ENCODE data around the gene AQP10. TPM values are rescaled to one million over a fixed set of nuclear protein-coding genes. Genes with fewer than 3 reads are reported as not detected.

AQP10 gene
- total and polyA plus RNA-seq, 9 of the 15 experiments (the other 6 are each of a cell fraction or from before 2014, with no cell fraction given): 0.37 to 9.7 (median 1.9) TPM

DNA sequence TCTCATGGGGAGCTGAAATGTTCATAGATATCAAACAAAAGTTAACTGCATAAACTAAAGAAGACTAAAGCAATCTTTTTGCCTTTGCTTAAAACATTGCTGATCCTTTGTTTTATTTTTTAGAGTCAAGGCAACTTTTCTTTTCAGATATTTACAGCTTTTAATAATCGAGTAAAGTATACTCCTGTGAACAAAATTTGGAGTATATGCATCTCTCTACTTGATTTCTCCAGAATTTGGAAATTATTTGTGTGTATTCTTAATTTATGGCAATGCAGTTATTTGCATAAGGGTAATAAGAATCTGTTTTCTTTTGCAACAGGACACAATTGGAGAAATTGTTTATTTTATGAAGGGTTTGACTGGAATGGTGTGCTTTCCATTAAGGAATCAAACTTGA lies 4.2 kb upstream of the AQP10 start:
- FAIRE-seq (no peak), ATAC-seq (no peak), DNase-seq (ENCODE audit: extremely low read depth in 1 of 4, low spot score in 3 of 4) (no peak)
- Histone ChIP-seq H3K4me2 (ENCODE audit: insufficient read depth, low read length) (no peak overlapping the region), H2AFZ (ENCODE audit: low read depth, low read length) (no peak overlapping the region), H3K27ac (ENCODE audit: extremely low read depth, low read depth, low read length) (no peak overlapping the region), H3K4me1 (replicated peaks in 1 of 2; ENCODE audit: control insufficient read depth in 2 of 2, insufficient read depth in 2 of 2, low read length in 2 of 2) (peaks cover 21 to 22% of the 10 kb centered on the region in 2 experiments; a peak in 4 of 5 replicates), H3K9me1 (ENCODE audit: control insufficient read depth, insufficient read depth, low read length) (no peaks in the 10 kb centered on the region), H3K27me3 (ENCODE audit: control insufficient read depth in 2 of 2, insufficient read depth in 2 of 2, low read length in 2 of 2) (no peaks in the 10 kb centered on the region), H3K9ac (ENCODE audit: insufficient read depth in 1 of 2, low read depth in 2 of 2, low read length in 2 of 2) (no peak overlapping the region), H3K9me3 (replicated peaks; ENCODE audit: control insufficient read depth, insufficient read depth, low read depth, low read length) (peaks cover 3% of the 10 kb centered on the region; the same call in 1 of the 2 replicates), H3K36me3 (ENCODE audit: control insufficient read depth, insufficient read depth, low read length) (no peaks in the 10 kb centered on the region), H3K79me2 (ENCODE audit: control insufficient read depth, insufficient read depth, low read length) (no peaks in the 10 kb centered on the region; the same call in 2 of the 3 replicates), H3K4me3 (no peak overlapping the region), H4K20me1 (replicated peaks; ENCODE audit: control insufficient read depth, insufficient read depth, low read length) (no peaks in the 10 kb centered on the region)
- TF ChIP-seq TEAD4 (IDR thresholded peaks at IDR 0.05; ENCODE audit: low read length) (0 out of 2 replicates have a peak, but pooled peaks have one; percentile 27), TEAD4 (CRISPR knock-in tag; IDR thresholded peaks at IDR 0.05; ENCODE audit: borderline replicate concordance) (no peak), ZNF75A (CRISPR knock-in tag; IDR thresholded peaks at IDR 0.05) (no peak), TRIM24 (IDR thresholded peaks at IDR 0.05) (0 out of 4 replicates have a peak, but pooled peaks of 1 of the 2 experiments have one; percentile 27), PHF21A (IDR thresholded peaks at IDR 0.05; ENCODE audit: borderline replicate concordance, low read depth) (no peak), CBX3 (IDR thresholded peaks at IDR 0.05; ENCODE audit: borderline replicate concordance in 1 of 2, low read length in 2 of 2) (peak in 1 of 2 experiments; percentile 91; a peak in 2 of 3 replicates), TRIM28 (IDR thresholded peaks at IDR 0.05) (peak; percentile 84), PTRF (tag; IDR thresholded peaks at IDR 0.05) (no peak), STAT5A (IDR thresholded peaks at IDR 0.05; ENCODE audit: borderline replicate concordance, low read length) (no peak), ZKSCAN1 (IDR thresholded peaks at IDR 0.05; ENCODE audit: low read depth, low read length) (no peak), STAG1 (CRISPR knock-in tag; IDR thresholded peaks at IDR 0.05; ENCODE audit: borderline replicate concordance) (no peak), SLC30A9 (CRISPR knock-in tag; IDR thresholded peaks at IDR 0.05) (no peak), RFX7 (CRISPR knock-in tag; IDR thresholded peaks at IDR 0.05) (no peak), HIVEP1 (CRISPR knock-in tag; IDR thresholded peaks at IDR 0.05) (no peak), SMAD4 (CRISPR knock-in tag; conservative IDR thresholded peaks at IDR 0.05) (no peak), ETV6 (IDR thresholded peaks at IDR 0.05; ENCODE audit: borderline replicate concordance in 1 of 2, low read depth in 2 of 2, low read length in 1 of 2) (no peak), ETV6 (CRISPR knock-in tag; IDR thresholded peaks at IDR 0.05; ENCODE audit: borderline replicate concordance) (no peak), DACH1 (IDR thresholded peaks at IDR 0.05; ENCODE audit: partially characterized antibody) (no peak), ZNF217 (CRISPR knock-in tag; IDR thresholded peaks at IDR 0.05) (no peak)
- TF ChIP-seq, protein P1, sequence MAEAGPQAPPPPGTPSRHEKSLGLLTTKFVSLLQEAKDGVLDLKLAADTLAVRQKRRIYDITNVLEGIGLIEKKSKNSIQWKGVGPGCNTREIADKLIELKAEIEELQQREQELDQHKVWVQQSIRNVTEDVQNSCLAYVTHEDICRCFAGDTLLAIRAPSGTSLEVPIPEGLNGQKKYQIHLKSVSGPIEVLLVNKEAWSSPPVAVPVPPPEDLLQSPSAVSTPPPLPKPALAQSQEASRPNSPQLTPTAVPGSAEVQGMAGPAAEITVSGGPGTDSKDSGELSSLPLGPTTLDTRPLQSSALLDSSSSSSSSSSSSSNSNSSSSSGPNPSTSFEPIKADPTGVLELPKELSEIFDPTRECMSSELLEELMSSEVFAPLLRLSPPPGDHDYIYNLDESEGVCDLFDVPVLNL (CRISPR knock-in tag; IDR thresholded peaks at IDR 0.05; ENCODE audit: low read depth): no peak
- TF ChIP-seq, protein P2, sequence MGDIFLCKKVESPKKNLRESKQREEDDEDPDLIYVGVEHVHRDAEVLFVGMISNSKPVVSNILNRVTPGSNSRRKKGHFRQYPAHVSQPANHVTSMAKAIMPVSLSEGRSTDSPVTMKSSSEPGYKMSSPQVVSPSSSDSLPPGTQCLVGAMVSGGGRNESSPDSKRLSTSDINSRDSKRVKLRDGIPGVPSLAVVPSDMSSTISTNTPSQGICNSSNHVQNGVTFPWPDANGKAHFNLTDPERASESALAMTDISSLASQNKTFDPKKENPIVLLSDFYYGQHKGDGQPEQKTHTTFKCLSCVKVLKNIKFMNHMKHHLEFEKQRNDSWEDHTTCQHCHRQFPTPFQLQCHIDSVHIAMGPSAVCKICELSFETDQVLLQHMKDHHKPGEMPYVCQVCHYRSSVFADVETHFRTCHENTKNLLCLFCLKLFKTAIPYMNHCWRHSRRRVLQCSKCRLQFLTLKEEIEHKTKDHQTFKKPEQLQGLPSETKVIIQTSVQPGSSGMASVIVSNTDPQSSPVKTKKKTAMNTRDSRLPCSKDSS (IDR thresholded peaks at IDR 0.05; ENCODE audit: low read depth, partially characterized antibody): peak; percentile 53
- TF ChIP-seq, protein P3, sequence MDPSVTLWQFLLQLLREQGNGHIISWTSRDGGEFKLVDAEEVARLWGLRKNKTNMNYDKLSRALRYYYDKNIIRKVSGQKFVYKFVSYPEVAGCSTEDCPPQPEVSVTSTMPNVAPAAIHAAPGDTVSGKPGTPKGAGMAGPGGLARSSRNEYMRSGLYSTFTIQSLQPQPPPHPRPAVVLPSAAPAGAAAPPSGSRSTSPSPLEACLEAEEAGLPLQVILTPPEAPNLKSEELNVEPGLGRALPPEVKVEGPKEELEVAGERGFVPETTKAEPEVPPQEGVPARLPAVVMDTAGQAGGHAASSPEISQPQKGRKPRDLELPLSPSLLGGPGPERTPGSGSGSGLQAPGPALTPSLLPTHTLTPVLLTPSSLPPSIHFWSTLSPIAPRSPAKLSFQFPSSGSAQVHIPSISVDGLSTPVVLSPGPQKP (CRISPR knock-in tag; IDR thresholded peaks at IDR 0.05): no peak
- CTCF ChIA-PET (ENCODE audit: low intra/inter-chr PET ratio): no interaction called here
- POLR2A ChIA-PET: interaction anchor here (1.4 kb wide), 1 partner anchor 12 kb away, joined by 5 read pairs; no protein-coding TSS in a partner anchor
- in situ Hi-C loops (cut with MboI): no loop called here
- BruUV-seq (replicated peaks): no TSS peak
- 28% methylated on average over 1 of the region's 1 CpG for WGBS (ENCODE audit: insufficient coverage, low coverage, missing lambda C conversion rate)
- intact Hi-C loops (cut with micrococcal nuclease): no loop called here
